ENCODE data around the gene SFR1.

- TF ChIP-seq POLR2AphosphoS5 (IDR thresholded peaks at IDR 0.05; ENCODE audit: insufficient read depth in 1 of 2, low read depth in 1 of 2) (no peak), CTCF (IDR thresholded peaks at IDR 0.05) (no peak)
Measured at GRCh38 chr10:104088239-104088638, 33.7 kb upstream of the SFR1 start.

All from vagina (tissue), 2 donors.